Panc1 (cell line): ENCODE measurements around the gene TMEM14B. TPM values are rescaled to one million over a fixed set of nuclear protein-coding genes. Genes with fewer than 3 reads are reported as not detected.

Experiments
- ATAC-seq: fragments of 200-7000 bp; cut with Tn5 transposase; 2 replicates; pipeline ENCODE4 v1.9.1; 2020; ENCODE audit warnings: mild to moderate bottlenecking, moderate library complexity
- BruUV-seq: library from RNA; stranded (reverse); fragments of 400-500 nt; replicated peaks from 2 replicates; lab custom pipeline; 2021; lab: Mats Ljungman, UMichigan
- CTCF ChIA-PET: fragments of 300-600 bp; sonication (Branson Sonifier 250); formaldehyde crosslinking; loops from one replicate; lab custom pipeline; 2022; ENCODE audit warnings: antibody characterized with exemption; lab: Charles Lee
- POLR2A ChIA-PET: fragments of 300-600 bp; sonication (Branson Sonifier 250); formaldehyde crosslinking; loops from one replicate; lab custom pipeline; 2022; ENCODE audit warnings: antibody characterized with exemption; lab: Charles Lee
- DNase-seq: peaks from one replicate; pipeline ENCODE4 v3.0.0-alpha.2; 2010; ENCODE audit warnings: low read depth, low spot score
- H3K27ac ChIP-seq: 2 replicates; pipeline ENCODE4 v1.5.1; 2011; ENCODE audit warnings: mild to moderate bottlenecking, low read length, inconsistent platforms
- H3K27me3 ChIP-seq: fragments of 200-500 bp; sonication (Bioruptor generic); 2 replicates; pipeline ENCODE4 v1.6.0; 2014; ENCODE audit warnings: low read length, inconsistent platforms; ENCODE audit not compliant: control insufficient read depth, insufficient read depth
- H3K36me3 ChIP-seq: fragments of 200-500 bp; sonication (Bioruptor generic); 2 replicates; pipeline ENCODE4 v1.5.1; 2014; ENCODE audit warnings: inconsistent platforms, mild to moderate bottlenecking, low read length, moderate library complexity; ENCODE audit not compliant: control insufficient read depth, insufficient read depth
- H3K4me1 ChIP-seq: 2 replicates; pipeline ENCODE4 v1.5.1; 2011; ENCODE audit warnings: inconsistent platforms, mild to moderate bottlenecking, low read length, moderate library complexity; ENCODE audit not compliant: control insufficient read depth, insufficient read depth
- H3K4me3 ChIP-seq, 2 experiments: 2 replicates each; pipeline ENCODE4 v1.5.1; 2011 to 2012; ENCODE audit warnings: low read depth in 2 of 2, low read length in 2 of 2, mild to moderate bottlenecking in 2 of 2, inconsistent platforms in 1 of 2, moderate library complexity in 1 of 2
- H3K9me3 ChIP-seq: fragments of 200-500 bp; sonication (Bioruptor generic); 2 replicates; pipeline ENCODE4 v1.5.1; 2014; ENCODE audit warnings: low read depth, mild to moderate bottlenecking, inconsistent platforms, low read length, moderate library complexity; ENCODE audit not compliant: control insufficient read depth, insufficient read depth
- CTCF ChIP-seq: fragments of 450-650 bp; IDR thresholded peaks from 2 replicates; pipeline ENCODE4 v1.5.1; 2017; ENCODE audit warnings: mild to moderate bottlenecking
- POLR2AphosphoS5 ChIP-seq: IDR thresholded peaks from 2 replicates; pipeline ENCODE4 v1.6.1; 2012; ENCODE audit warnings: mild to moderate bottlenecking, low read depth, low read length, moderate library complexity
- REST ChIP-seq, 2 experiments: IDR thresholded peaks; 2 replicates each; pipeline ENCODE4 v1.6.1; 2011 to 2012; ENCODE audit warnings: low read depth in 2 of 2, control low read depth in 1 of 2, low read length in 1 of 2, mild to moderate bottlenecking in 1 of 2, moderate library complexity in 1 of 2; ENCODE audit not compliant: insufficient read depth in 1 of 2
- SIN3A ChIP-seq: IDR thresholded peaks from 2 replicates; pipeline ENCODE4 v1.6.1; 2012; ENCODE audit warnings: low read depth, mild to moderate bottlenecking, low read length, moderate library complexity, borderline replicate concordance; ENCODE audit not compliant: insufficient read depth
- TCF7L2 ChIP-seq: IDR thresholded peaks from 2 replicates; pipeline ENCODE4 v1.6.1; 2011; ENCODE audit warnings: mild to moderate bottlenecking, low read depth, low read length, inconsistent platforms
- in situ Hi-C: cut with HindIII; loops from 2 replicates; pipeline ENCODE4 v1.10.0; 2016; ENCODE audit warnings: low sequenced_read_pairs, low pct_unique_long_range_greater_than_20kb
- intact Hi-C: fragments of 100-400 bp; cut with micrococcal nuclease; formaldehyde crosslinking; loops from one replicate; pipeline ENCODE4 v1.10.0; 2022; ENCODE audit not compliant: unreplicated experiment
- total RNA-seq: library from RNA; stranded (reverse); gene quantifications from one replicate; pipeline ENCODE4 v1.2.1, GENCODE V29; 2021; ENCODE audit not compliant: unreplicated experiment

The TMEM14B gene
- total RNA-seq, 1 experiment from 2014 or later: 180 TPM

- H3K9me3 ChIP-seq: no peaks in the 10 kb centered on the region
- no peak overlapping the region for H3K4me3 ChIP-seq
- ATAC-seq (peak; percentile 42; the same call in 1 of the 2 replicates), DNase-seq (no peak)
- POLR2A ChIA-PET: no interaction called here
- peaks cover 8% of the 10 kb centered on the region; the same call in 1 of the 2 replicates for H3K36me3 ChIP-seq
- no peak overlapping the region for H3K27ac ChIP-seq
- no peak for TF ChIP-seq REST (IDR thresholded peaks at IDR 0.05; ENCODE audit: insufficient read depth in 1 of 2, low read depth in 2 of 2, low read length in 1 of 2)
- no peak for TF ChIP-seq SIN3A
- TF ChIP-seq POLR2AphosphoS5: no peak
- TF ChIP-seq CTCF: no peak
- no peak for TF ChIP-seq TCF7L2
- H3K4me1 ChIP-seq: no peaks in the 10 kb centered on the region
- in situ Hi-C loops (no loop called here), intact Hi-C loops (no loop called here)
- no peaks in the 10 kb centered on the region for H3K27me3 ChIP-seq
- CTCF ChIA-PET: no interaction called here
- BruUV-seq: no TSS peak
These were observed 23.8 kb downstream of the TMEM14B start for GRCh38 chr6:10771371-10771894.

GRCh38 chr6:10778230-10778629 lies 30.6 kb downstream of the TMEM14B start:
- Histone ChIP-seq H3K27ac (no peak overlapping the region), H3K4me3 (no peak overlapping the region), H3K36me3 (peaks cover 8% of the 10 kb centered on the region; the same call in 1 of the 2 replicates), H3K4me1 (no peaks in the 10 kb centered on the region), H3K9me3 (no peaks in the 10 kb centered on the region), H3K27me3 (no peaks in the 10 kb centered on the region)
- POLR2A ChIA-PET: no interaction called here
- intact Hi-C loops (no loop called here), in situ Hi-C loops (no loop called here)
- TF ChIP-seq SIN3A (no peak), REST (IDR thresholded peaks at IDR 0.05; ENCODE audit: insufficient read depth in 1 of 2, low read depth in 2 of 2, low read length in 1 of 2) (no peak), CTCF (no peak), POLR2AphosphoS5 (no peak), TCF7L2 (no peak)
- no TSS peak for BruUV-seq
- ATAC-seq (no peak), DNase-seq (no peak)
- CTCF ChIA-PET: no interaction called here
